Central memory CD4-positive, alpha-beta T cell (primary cell): ENCODE results near the gene VTI1A.

ENCODE experiments used
- DNase-seq: peaks from one replicate; pipeline ENCODE4 v3.0.0; 2022

The VTI1A gene

GRCh38 chr10:112548535-112549276 is 101.7 kb downstream of the VTI1A start:
- no peak for DNase-seq

GRCh38 chr10:112552593-112553110 is 105.6 kb downstream of the VTI1A start:
- DNase-seq = no peak

- no peak for DNase-seq
These were observed 106.3 kb downstream of the VTI1A start for GRCh38 chr10:112553315-112553714.

- DNase-seq = no peak
These were observed 107.2 kb downstream of the VTI1A start for GRCh38 chr10:112554263-112554662.

GRCh38 chr10:112557197-112557596 is 110.2 kb downstream of the VTI1A start:
- no peak for DNase-seq

- DNase-seq = no peak
These were observed 111.6 kb downstream of the VTI1A start for GRCh38 chr10:112558476-112559142.

GRCh38 chr10:112559349-112559748 is 112.3 kb downstream of the VTI1A start:
- no peak for DNase-seq

GRCh38 chr10:112562122-112562521 is 115.1 kb downstream of the VTI1A start:
- no peak for DNase-seq

- DNase-seq = no peak
These were observed 116.0 kb downstream of the VTI1A start for GRCh38 chr10:112562809-112563663.

- DNase-seq = no peak
These were observed 117.3 kb downstream of the VTI1A start for GRCh38 chr10:112564337-112564736.

GRCh38 chr10:112565434-112566053 is 118.5 kb downstream of the VTI1A start:
- no peak for DNase-seq

GRCh38 chr10:112570585-112570984 is 123.6 kb downstream of the VTI1A start:
- no peak for DNase-seq

GRCh38 chr10:112579578-112579977 is 132.6 kb downstream of the VTI1A start:
- no peak for DNase-seq

- DNase-seq = no peak
These were observed 133.3 kb downstream of the VTI1A start for GRCh38 chr10:112580267-112580666.

- no peak for DNase-seq
These were observed 134.9 kb downstream of the VTI1A start for GRCh38 chr10:112581921-112582320.

GRCh38 chr10:112583236-112583939 is 136.4 kb downstream of the VTI1A start:
- DNase-seq = no peak

- no peak for DNase-seq
These were observed 137.3 kb downstream of the VTI1A start for GRCh38 chr10:112584276-112584675.

- DNase-seq = no peak
These were observed 138.1 kb downstream of the VTI1A start for GRCh38 chr10:112585126-112585525.

GRCh38 chr10:112585960-112586359 is 138.9 kb downstream of the VTI1A start:
- no peak for DNase-seq

- DNase-seq = no peak
These were observed 140.7 kb downstream of the VTI1A start for GRCh38 chr10:112587729-112588128.

- DNase-seq = no peak
These were observed 141.4 kb downstream of the VTI1A start for GRCh38 chr10:112588225-112588990.
